DMS 273 (cell line): ENCODE data around the gene KIF21A.
"Not testable (repeated sequence)": the region's sequence is repeated elsewhere in the genome, so short reads cannot be mapped to it uniquely, and the experiment has no call there.

Source experiments
- DNase-seq: peaks from one replicate; lab custom pipeline; 2025; ENCODE audit not compliant: unreplicated experiment; lab: John Stamatoyannopoulos, UW

The KIF21A gene

GRCh38 chr12:39443081-39443928 lies at the start of gene KIF21A:
Gene KIF21A (minus strand): TSS chr12:39443120. CDS start chr12:39442970, 150 bp downstream.
- peak; percentile 95 for DNase-seq

GRCh38 chr12:39490500-39491282 lies 47.8 kb upstream of the KIF21A start:
- peak; percentile 6 for DNase-seq

GRCh38 chr12:39483597-39483996 lies 40.7 kb upstream of the KIF21A start:
- no peak for DNase-seq

- DNase-seq = no peak
Observed at GRCh38 chr12:39483042-39483441, 40.1 kb upstream of the KIF21A start.

- DNase-seq = no peak
Observed at GRCh38 chr12:39476894-39477293, 34.0 kb upstream of the KIF21A start.

GRCh38 chr12:39476121-39476520 lies 33.2 kb upstream of the KIF21A start:
- no peak for DNase-seq

GRCh38 chr12:39475136-39475535 lies 32.2 kb upstream of the KIF21A start:
- not testable (repeated sequence) for DNase-seq

GRCh38 chr12:39467432-39467870 lies 24.5 kb upstream of the KIF21A start:
- DNase-seq = no peak

GRCh38 chr12:39464976-39465695 lies 22.2 kb upstream of the KIF21A start:
- no peak for DNase-seq

- no peak for DNase-seq
Observed at GRCh38 chr12:39461059-39461458, 18.1 kb upstream of the KIF21A start.

- no peak for DNase-seq
Observed at GRCh38 chr12:39459027-39459434, 16.1 kb upstream of the KIF21A start.

GRCh38 chr12:39451977-39452376 lies 9.1 kb upstream of the KIF21A start:
- DNase-seq = peak; percentile 86

- DNase-seq = no peak
Observed at GRCh38 chr12:39448038-39448437, 5.1 kb upstream of the KIF21A start.

GRCh38 chr12:39443929-39444209 lies 949 bp upstream of the KIF21A start:
- DNase-seq = no peak

- no peak for DNase-seq
Observed at GRCh38 chr12:39442831-39443080, 164 bp downstream of the KIF21A start.

GRCh38 chr12:39441963-39442830 lies 723 bp downstream of the KIF21A start:
- peak; percentile 59 for DNase-seq

- DNase-seq = no peak
Observed at GRCh38 chr12:39441189-39441962, 1.5 kb downstream of the KIF21A start.

- DNase-seq = peak; percentile 4
Observed at GRCh38 chr12:39440781-39441180, 2.1 kb downstream of the KIF21A start.

- DNase-seq = no peak
Observed at GRCh38 chr12:39440101-39440500, 2.8 kb downstream of the KIF21A start.

GRCh38 chr12:39435531-39435930 lies 7.4 kb downstream of the KIF21A start:
- no peak for DNase-seq
